GM12891 (cell line): Measurements from ENCODE around the gene REEP5.

Experiments used
- PAX5 ChIP-seq: IDR thresholded peaks from 2 replicates; pipeline ENCODE4 v1.6.1; 2011; ENCODE audit warnings: low read length, moderate library complexity, mild to moderate bottlenecking; ENCODE audit not compliant: insufficient read depth, severe bottlenecking
- POLR2A ChIP-seq: IDR thresholded peaks from 2 replicates; pipeline ENCODE4 v1.6.1; 2011; ENCODE audit warnings: low read depth, low read length, control low read depth
- POLR2AphosphoS5 ChIP-seq: IDR thresholded peaks from 2 replicates; pipeline ENCODE4 v1.6.1; 2011; ENCODE audit warnings: low read depth, low read length, control low read depth
- POU2F2 ChIP-seq: IDR thresholded peaks from 2 replicates; pipeline ENCODE4 v1.6.1; 2011; ENCODE audit warnings: low read depth, mild to moderate bottlenecking, control low read depth, low read length, moderate library complexity
- SPI1 ChIP-seq: IDR thresholded peaks from 2 replicates; pipeline ENCODE4 v1.6.1; 2011; ENCODE audit warnings: low read depth, low read length, control low read depth
- TAF1 ChIP-seq: IDR thresholded peaks from 2 replicates; pipeline ENCODE4 v1.6.1; 2011; ENCODE audit warnings: low read depth, low read length, control low read depth

- no peak for TF ChIP-seq POLR2AphosphoS5
- no peak for TF ChIP-seq TAF1
- no peak for TF ChIP-seq POLR2A
- TF ChIP-seq POU2F2 = peak; percentile 79
- no peak for TF ChIP-seq SPI1
- TF ChIP-seq PAX5 = no peak
Observed at GRCh38 chr5:112971276-112971675, 49.2 kb upstream of the REEP5 start.
